Midbrain (tissue), 1 donor: Measurements from ENCODE around the gene KRTAP9-7.
A peak's percentile ranks its signal among the peaks of the same experiment; 100 is the strongest.

Experiments
- DNase-seq: peaks from one replicate; lab custom pipeline; 2025; lab: John Stamatoyannopoulos, UW

KRTAP9-7 gene

GRCh38 chr17:41271858-41272257, 3.6 kb upstream of the KRTAP9-7 start:
- no peak for DNase-seq

DNA sequence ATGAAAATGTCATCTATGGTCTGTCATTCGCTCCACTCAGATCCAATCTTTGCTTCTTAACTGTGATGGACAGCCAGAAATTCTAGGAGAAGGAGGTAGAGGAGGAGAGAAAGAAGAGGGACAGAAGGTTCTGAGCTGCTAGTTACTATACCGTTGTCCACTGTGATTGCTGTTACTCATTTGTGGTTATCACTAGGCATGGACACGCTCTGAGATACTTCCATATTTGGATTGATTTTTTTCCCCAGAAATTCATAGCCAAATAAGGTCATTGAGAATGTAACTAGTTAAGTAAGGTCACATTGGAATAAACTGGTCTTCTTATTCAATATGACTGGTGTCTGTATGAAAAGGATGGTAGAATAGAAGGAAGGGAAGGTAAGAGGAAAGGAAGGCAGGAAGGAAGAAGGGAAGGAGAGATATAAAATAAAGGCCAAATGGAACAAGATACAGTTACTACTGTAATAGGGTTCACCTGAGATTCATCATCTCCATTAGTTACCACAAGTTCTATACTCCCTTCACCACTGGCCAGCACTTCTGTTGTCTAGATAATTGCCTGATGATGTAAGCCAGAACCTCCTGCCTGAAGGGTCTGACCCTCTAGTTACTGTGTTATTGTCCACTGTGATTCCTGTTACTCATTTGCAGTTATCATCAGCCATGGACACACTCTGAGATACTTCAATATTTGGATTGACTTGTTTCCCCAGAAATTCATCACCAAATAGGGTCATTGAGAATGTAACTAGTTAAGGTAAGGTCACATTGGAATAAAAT, 2.9 kb downstream of the KRTAP9-7 start:
- DNase-seq, result no peak

- no peak for DNase-seq
Observed at GRCh38 chr17:41284043-41284442, 8.5 kb downstream of the KRTAP9-7 start.

DNA sequence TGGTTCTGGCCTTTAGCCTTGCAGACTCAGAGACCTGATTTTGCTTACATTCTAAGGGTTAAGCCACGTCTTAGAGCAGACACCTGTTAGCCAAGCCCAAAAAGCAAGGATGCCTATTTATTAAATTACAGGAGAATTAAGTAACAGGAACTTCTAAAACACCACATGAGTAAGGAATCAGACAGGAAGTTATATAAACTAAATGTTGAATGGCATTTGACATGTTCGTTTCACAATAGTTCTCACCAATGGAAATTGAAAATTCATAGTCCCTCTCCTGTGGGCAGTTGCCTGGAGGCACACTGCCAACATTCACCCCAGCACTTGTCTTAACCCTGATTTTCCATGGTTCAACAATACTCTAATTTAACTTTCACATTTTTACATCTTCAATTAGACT, 9.0 kb downstream of the KRTAP9-7 start:
- no peak for DNase-seq

DNA sequence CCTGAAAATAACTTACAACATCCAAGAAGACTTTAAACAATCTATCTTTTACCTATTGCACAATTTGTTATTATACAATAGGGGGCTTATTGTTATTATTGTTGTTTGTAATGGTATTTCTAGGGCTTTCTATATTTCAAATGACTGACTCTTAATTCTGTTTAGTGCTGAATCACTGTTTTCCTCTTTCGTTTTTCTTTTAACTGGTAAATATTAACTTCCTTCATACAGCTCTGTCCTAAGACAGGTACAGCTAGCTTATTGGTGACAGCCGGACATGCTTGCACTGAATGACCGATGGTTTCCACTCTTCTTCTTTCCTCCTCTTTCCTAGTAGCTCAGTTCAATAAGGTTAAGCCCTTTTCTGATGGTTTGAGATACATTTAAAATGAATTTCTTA, 11.6 kb downstream of the KRTAP9-7 start:
- DNase-seq, result no peak

GRCh38 chr17:41294016-41294415, 18.5 kb downstream of the KRTAP9-7 start:
- no peak for DNase-seq

DNA sequence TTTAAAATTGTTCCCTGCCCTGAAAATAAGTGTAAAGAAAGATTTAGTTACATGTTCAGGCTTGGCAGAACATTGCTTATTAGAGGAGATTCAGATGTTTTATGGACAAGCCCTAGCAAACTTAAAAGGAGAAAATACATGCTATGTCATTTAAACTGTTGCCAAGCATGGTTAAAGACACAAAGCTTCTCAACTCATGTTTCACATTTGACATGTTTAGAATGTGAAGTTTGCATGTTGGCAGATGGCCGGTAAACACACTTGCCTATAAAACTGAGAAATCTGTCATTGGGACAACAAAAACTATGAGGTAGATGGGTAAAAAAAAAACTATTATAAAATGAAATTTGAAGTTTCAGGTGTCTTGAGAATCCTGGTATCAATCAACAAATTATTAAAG, 21.3 kb downstream of the KRTAP9-7 start:
- DNase-seq, result no peak

- no peak for DNase-seq
Observed at GRCh38 chr17:41298458-41299135, 23.1 kb downstream of the KRTAP9-7 start.

DNA sequence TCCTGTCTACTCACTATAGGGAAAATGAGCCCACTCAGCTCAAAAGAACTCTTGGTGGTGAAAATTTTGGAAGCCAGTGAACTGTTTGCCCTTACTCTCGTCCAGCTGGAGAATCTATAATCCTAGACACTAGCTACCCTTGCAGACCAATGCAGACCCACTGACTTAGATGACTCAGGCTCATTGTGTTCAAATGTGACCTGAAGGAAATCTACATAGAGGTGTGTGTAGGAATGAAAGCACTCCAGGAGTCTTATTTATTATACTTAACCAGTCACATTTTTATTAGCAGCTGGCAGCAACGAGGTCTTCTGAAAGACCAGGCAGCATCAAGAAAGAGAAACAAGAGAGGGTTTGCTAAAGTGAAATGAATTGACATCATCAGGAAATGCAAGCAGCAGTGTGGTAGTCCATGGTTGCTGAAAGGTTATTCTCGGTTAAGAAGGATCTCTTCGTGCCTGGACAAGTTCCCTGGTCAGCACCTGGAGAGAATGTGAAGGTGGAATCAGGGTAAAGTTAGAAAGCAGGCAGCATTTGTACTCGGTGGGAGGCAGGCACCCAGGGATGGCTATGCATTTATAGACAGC, 25.8 kb downstream of the KRTAP9-7 start:
- no peak for DNase-seq

- DNase-seq, result no peak
Observed at GRCh38 chr17:41301916-41302901, 26.7 kb downstream of the KRTAP9-7 start, which contains the start of gene KRTAP29-1. TSS of gene KRTAP29-1 (minus strand) at chr17:41302851. CDS start at chr17:41302851, 0 bp downstream.

DNA sequence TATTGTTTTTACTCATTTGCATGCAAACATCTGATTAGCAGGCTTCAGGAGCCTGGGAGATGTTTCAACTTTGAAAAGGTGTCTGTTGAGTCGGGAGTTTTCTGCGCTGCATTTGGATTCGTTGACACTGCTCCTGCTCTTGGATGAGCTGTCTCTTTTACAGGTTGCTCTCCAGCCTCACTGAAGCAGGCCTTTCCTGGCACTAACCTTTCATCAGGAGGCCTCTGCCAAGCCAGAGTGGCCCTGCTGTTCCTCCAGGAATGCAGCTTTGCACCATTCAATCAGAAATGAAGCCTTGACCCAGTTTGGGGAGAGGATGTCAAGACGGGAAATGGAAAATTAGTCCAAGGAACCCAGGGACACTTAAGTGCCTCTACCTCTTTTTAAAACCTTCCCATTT, 27.5 kb downstream of the KRTAP9-7 start:
- DNase-seq, result no peak

- no peak for DNase-seq
Observed at GRCh38 chr17:41304091-41304490, 28.6 kb downstream of the KRTAP9-7 start.

DNA sequence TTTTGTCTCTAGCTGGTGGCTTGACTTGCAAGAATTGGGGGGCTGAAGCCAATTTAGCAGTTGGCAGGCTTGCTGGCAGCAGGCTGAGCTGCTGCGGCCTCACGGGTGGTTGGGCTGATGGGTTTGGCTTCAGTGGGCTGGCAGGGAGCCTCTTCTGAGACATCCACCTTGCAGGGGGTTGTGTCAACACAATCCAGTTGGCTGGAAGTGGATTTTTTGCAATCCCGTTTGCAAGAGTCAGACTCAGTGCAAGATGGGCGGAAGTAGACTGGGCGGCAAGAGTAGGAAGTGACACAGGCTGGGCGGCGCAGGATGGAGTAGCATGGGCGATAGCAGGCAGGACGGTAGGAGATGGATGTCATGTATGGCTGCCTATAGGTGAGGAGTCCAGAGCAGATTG, 32.1 kb downstream of the KRTAP9-7 start:
- no peak for DNase-seq

DNA sequence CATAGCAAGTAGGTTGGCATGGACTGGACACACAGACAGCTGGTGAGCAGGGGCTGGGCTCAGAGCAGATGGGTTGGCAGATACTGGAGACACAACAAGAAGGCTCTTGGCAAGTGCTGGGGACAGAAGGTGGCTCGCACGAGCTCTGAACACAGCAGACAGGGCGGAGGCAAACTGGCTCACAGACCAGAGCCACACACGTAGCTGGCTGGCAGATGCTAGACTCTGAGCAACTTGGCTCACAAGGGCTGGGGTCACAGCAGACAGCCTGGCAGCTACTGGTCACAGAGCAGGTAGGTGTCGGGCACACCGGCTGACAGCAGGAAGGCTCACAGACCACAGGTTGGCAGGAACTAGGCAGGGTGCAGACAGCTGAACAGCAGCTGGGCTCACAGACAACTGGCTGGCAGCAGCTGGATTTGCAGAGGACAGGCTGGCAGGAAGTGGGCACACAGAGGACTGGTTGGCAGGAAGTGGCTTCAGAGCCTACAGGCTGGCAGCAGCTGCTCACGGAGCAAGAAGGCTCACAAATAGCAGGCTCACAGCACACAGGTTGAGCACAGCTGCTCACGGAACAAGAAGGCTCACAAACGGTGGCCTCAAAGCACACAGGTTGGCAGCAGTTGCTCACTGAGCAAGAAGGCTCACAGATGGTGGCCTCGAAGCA, 32.9 kb downstream of the KRTAP9-7 start:
- DNase-seq, result peak; percentile 1

DNA sequence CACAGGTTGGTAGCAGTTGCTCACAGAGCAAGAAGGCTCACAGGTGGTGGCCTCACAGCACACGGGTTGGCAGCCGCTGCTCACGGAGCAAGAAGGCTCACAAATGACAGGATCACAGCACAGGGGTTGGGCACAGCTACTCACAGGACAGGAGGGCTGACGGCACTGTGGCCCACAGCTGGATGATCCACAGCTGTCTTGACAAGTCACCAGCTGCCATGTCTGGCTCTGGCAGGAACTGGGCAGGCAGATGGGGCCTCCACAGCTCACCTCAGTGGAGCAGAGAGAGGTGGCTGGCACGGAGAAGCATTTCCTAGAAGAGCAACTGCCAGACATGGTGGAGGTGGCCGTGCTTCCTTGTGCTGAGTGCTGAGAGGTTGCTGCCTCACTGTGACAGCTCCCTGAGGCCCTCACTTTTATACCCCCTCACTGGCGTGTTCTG, 33.4 kb downstream of the KRTAP9-7 start, which contains the start of gene KRTAP16-1:
KRTAP16-1 (minus strand) TSS at position 392 of the 442 bp plus-strand sequence; CDS start at position 336, 56 bp downstream.
- DNase-seq, result no peak

DNA sequence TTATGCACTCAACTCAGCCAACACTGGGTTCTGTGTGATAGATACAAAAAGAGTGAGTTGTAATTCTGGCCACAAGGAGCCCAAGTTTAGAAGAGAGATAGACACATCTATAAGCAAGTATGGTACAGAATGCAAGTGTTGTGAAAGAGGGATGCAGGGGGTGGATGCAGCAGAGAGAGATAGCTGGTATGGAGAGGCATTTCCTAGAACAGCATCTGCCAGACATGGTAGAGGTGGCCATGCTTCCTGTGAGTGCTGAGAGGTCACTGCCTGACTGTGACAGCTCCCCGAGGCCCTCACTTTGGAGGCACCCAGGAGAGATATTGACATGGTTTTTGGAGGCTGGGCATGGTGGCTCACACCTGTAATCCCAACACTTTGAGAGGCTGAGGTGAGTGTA, 35.6 kb downstream of the KRTAP9-7 start:
- DNase-seq, result no peak

GRCh38 chr17:41315204-41315794, 39.8 kb downstream of the KRTAP9-7 start, which contains the start of gene KRTAP17-1:
TSS of gene KRTAP17-1 (minus strand) at chr17:41315710. CDS start at chr17:41315650, 60 bp downstream.
- no peak for DNase-seq

DNA sequence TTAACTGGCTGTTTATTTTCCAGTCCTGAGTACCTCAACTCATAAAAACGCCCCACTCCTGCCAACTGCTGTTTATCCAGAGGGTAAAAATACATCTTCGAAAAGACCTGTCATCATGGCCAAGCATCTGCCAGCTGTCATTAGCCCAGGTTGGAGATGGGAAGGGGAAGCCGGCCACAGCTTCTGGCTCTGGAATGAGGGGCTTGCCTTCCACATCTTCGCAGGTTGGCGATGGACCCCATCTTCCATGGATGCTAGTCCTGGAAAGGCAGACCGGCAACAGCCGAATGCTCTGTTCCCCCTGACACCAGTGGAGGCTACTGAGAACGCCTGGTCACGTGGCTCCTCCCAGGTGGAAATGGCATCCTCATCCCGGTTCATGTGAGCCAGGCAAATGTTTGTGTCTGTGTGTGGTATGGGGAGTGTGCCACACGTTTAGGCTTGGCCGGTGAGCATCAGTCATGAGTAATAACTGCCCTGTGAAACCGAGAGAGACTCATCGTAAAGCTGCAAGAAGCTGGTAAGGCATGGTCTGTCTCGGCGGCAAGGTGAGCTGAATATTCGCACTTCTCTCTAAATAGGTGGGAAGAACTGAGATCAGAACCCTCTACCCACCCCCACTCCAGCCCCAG, 40.4 kb downstream of the KRTAP9-7 start:
- no peak for DNase-seq

DNA sequence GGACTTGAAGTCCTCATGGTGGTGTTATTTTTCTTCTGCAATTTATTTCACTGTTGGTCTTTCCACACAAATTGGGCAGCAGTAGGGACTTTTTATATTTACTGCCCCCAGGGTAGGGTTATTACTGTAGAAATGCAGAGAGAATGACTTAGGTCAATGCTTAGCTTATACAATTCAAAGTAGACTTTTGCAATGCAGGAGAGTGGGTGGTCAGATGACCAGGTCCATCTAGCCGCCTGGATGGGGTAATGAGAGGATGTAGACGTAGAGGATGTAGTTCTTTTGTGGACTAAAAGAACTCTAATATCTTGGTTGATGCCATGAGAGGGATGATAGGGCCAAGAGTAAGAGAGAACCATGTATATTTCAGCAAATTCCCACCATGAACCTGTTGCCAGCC, 42.7 kb downstream of the KRTAP9-7 start:
- DNase-seq, result no peak
